ENCODE measurements around the gene TNRC6A.
"Not testable (repeated sequence)": the region's sequence is repeated elsewhere in the genome, so short reads cannot be mapped to it uniquely, and the experiment has no call there.

TNRC6A gene

DNA sequence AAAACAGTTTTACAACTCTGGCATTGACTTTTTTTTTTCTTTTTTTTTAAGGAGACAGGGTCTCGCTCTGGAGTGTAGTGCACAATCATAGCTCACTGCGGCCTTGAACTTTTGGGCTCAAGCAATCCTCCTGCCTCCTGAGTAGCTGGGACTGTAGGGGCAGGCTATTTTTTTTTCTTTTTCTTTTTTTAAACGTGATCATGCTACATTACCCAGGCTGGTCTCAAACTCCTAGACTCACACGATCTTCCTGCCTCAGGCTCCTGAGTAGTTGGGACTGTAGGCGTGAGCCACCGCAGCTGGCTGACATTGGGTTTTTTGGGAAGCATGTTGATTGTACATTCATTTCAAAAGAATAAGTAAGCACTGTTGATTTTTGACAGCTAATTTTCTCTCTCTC is 32.1 kb downstream of the TNRC6A start:
- no peak for DNase-seq

DNA sequence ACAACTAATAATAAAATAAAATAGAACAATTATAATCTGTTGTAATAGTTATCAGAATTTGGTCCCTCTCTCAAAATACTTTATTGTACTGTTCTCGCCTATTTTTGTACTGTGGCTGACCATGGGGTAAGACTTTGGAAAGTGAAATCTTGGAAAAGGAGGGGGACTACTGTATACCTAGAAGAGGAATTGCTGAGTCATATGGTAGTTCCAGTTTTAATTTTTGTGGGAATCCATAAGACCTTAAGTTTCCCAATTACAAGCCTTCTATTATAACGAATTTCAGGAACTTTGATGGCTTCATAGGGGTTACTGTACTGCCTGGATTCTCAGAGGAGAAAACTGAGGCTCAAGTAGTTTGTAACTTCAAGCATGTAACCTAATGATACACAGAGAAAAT is 35.5 kb downstream of the TNRC6A start:
- DNase-seq: no peak

DNA sequence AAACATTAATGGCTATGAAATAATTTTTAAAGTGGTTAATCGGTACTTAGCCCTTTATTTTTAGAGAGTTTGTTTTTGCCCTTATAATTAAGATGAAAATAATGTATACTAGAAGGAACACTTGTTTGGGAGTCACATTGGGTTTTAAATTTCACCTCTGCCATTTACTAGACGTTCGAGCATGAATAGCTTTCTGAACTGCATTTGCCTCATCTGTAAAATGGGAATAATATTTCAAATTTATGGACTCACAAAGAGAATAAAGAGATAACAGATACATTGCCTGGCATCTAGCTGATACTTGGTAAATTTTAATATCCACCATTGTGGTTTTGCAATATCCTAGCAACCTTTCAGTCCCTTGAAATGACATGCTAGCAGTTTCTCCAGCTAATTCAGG is 36.6 kb downstream of the TNRC6A start:
- DNase-seq: no peak

DNA sequence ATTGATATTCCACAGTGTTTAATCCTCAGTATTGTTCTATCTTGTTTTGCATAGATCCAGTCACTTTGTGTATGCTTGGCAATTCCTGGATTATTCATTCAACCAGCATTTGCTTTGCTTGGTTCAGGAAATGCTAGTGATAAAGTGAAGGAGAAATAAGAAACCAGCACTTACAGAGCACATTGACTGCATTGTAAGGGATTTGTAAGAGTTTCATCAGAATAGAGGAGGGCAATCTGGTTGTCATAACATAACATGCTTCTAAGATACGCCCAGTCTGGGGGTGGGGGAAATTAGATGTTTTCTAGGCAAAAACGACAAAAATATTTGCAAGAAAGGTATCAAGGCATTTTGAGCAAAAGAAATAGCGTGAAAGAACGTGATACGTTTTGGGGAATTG is 40.4 kb downstream of the TNRC6A start:
- no peak for DNase-seq

DNA sequence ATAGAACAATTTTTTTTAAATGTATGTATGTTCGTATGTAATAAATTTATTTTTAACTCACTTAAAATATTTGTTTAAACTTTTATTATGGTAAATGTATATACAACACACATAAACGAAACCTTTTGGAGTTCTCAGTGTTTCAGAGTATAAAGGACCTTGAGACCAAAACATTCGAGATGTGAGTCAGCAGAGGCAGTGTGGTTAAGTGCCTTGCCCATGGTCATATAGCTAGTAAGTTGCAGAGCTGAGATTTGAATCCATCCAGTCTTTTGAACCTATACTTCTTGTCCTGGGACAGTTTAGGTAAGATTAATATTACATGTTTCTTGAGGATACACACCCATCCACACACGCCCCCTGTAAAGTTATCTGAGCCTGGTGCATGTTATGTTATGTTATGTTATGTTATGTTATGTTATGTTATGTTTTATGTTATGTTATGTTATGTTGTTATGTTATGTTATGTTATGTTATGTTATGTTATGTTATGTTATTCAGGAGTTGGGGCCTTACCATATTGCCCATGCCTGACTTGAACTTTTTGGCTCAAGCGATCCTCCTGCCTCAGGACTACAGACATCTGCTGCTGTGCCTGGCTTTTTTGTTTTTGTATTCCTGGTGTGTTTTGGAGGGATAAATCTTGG is 41.8 kb downstream of the TNRC6A start:
- DNase-seq: no peak

DNA sequence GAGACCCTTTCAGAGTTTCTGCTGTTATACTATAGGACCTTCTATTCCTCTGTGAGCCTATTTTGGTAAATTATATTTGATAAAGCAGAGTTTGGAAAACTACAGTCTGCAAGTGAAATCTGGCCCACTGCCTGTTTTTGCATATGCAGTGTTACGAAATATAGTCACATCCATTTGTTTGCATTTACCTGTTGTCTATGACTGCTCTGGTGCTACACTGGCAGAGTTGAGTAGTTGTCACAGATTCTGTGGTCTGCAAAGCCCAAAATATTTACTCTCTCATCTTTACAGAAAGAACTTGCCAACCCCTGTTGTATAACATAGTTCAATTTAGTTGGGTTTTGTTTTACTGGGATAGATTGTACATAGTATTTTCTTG is 42.3 kb downstream of the TNRC6A start:
- DNase-seq: no peak

DNA sequence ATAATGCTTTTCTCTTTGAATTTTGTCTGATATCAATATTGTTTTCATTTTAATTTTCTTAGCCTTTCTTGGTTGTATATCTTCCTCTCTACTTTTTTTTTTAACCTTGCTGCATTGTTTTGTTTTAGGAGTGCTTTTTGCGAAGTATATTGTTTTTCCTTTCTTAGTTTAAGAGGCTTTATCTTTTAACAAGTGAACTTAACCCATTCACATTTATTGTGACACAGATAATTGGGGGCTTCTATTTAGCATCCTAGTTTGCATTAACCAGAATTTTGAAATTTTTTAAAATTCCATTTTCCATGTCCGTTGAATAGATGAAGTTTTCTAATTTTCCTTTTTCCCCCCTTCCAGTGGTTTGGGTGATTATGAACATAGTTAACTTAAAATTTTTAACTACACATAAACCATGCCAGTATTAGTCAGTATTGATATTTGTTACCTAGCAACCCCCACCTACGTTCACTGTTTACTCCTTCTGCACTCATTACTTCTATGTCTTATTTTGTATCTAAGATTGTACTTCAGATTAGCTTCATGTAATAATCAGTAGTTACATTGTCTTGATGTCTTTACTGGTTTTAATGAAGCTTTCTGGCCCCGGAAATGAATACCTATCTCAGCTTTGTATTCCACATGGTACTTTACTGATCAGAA is 44.4 kb downstream of the TNRC6A start:
- no peak for DNase-seq

DNA sequence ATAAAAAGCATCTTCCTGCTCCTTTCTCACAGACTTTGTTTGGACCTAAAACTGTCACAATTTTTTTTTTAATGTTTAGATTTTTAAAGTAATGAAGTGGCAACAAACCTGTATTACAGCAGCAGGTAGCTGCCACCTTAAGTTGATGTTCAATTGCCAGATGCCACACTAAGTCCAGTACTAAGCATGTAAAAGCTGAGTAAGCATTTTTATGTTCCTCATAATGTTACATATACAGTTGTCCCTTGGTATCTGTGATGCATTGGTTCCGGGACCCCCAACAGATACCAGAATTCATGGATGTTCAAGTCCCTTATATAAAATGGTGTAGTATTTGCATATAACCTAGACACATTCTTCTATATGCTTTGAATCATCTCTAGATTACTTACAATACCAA is 45.1 kb downstream of the TNRC6A start:
- no peak for DNase-seq

DNA sequence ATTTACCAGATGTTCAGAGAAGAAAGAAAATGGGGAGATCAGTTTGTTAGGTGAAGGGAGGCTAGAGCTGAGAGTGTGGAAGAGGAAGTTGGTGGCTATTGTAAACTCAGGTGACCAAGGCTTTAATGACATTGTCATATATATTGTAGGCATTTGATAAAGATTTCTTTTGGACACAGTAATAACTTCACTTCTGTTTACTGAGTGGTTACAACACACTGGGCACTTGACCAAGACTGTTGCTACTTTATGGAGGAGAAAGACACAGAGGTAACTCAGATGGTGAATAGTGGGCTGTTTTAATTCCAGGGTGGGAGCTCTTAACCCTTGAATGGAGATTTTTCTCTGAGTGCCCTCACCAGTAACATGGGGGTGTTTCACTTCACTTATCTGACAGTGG is 46.0 kb downstream of the TNRC6A start:
- DNase-seq: no peak

DNA sequence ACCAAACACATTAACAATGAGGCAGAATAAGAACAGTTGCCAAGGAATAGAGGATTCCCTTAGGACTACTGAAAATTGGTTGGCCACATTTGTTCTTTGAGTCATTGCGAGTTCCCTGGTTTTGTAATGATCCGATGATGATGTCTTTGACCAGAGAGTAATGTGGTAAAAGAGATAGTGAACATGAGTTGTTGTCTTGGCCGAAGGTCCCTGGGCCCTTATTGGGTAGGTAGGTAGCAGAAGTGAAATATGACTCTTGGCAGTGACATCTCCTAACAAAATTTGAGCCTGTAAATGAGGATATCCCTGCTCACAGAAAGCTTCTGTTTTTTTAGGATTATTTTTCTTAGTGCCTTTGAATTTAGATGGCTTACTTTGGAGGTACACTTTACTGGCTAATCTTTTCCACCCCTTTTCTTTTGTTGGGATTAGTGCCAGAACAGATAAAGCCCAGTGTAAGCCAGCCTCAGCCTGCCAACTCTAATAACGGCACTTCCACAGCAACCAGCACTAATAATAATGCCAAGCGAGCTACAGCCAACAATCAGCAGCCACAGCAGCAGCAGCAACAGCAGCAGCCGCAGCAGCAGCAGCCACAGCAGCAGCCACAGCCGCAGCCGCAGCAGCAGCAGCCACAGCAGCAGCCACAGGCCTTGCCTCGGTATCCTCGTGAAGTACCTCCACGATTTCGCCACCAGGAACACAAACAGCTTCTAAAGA is 47.2 kb downstream of the TNRC6A start:
- DNase-seq: no peak

DNA sequence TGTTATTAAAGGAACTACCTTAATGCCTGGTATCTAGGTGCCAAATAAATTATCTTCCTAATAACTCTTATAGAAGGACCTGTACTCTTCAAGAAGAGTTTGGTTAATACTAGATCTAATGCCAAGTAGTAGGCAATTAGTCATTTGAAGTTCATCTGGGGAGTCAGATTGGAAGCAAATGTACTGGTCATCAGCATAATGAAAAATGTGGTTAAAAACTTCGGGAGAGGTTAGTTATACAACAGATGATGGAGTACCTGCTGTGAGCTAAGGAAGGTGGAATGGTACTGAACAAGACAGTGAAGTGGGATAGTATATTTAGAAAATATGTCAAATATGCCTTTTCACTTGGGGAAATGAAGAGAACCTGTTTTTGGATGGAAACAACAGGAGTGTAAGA is 49.2 kb downstream of the TNRC6A start:
- no peak for DNase-seq

DNA sequence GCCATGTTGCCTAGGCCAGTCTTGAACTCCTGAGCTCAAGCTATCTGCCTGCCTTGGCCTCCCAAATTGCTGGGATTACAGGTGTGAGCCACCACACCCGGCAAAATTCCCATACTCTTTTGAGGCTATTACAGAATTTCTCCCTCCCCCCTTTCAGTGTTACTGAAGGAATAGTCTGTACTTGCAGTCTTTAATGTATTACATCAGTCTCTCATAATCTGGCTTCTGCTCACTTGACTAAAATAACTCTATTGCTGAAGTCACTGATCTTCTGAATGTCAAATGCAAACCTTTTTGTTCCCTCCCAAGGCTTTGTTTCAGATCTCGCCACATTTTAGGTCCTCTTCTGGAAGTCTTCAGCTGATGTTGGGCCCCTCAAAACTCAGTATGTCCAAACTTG is 51.8 kb downstream of the TNRC6A start:
- DNase-seq: no peak

DNA sequence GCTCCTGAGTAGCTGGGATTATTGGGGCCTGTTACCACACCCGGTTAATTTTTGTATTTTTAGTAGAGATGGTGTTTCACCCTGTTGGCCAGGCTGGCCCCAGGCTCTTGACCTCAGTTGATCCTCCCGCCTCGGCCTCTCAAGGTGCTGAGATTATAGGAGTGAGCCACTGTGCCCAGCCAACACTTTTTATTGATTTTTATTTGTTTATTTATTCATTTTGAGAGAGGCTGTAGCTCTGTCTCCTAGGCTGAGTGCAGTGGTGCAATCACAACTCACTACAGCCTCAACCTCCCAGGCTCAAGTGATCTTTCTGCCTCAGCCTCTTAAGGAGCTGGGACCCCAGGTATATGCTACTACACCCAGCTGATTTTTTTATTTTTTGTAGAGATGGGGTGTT is 54.7 kb downstream of the TNRC6A start:
- DNase-seq: no peak

DNA sequence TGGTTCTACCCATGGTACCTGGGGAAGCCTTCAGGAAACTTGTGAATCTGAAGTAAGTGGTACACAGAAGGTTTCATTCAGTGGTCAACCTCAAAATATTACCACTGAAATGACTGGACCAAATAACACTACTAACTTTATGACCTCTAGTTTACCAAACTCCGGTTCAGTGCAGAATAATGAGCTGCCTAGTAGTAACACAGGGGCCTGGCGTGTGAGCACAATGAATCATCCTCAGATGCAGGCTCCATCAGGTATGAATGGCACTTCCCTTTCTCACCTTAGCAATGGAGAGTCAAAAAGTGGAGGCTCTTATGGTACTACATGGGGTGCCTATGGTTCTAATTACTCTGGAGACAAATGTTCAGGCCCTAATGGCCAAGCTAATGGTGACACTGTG is 60.4 kb downstream of the TNRC6A start:
- DNase-seq: no peak

DNA sequence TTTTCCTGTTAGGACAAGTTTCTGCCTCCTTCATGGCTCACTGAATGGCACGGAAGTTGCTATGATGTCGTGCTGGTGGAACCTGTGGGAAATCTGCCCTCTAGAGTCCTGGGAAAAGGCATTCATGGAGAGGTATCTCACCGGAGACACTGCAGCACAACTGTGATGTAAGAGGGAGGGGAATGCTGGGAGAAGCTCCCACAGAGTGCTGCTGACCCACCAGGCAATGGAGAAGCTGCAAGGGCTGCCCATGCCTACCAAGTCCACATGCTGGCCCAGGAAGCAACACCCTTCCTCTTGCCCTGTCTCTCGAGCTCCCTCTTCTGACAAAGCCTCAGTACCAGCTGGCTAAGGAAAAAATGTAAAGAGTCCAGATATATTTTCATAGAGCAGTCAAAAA is 71.1 kb downstream of the TNRC6A start:
- DNase-seq: no peak

DNA sequence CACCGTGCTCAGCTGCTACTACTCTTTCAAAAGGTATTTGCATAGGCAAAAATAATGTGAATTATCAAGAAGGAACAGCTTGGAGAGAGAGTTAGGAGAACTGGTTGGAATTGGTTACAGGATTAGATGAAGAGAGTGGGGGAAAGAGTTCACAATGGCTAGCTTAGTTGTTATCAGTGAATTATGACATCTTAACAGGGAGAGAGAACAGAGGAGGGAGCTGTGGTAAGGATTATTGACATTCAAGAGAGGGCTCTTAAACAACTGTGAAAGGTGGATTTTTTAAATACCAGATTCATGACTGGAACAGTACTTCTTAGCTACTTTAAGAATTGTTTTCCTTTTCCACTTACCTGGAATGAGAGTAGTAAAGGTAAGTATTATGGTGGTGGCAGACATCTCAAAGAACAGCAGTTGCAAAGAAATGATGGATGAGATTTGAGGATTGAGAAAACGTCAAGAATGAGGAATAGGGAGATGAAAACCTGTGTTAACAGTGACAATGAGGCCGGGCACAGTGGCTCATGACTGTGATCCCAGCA is 72.4 kb downstream of the TNRC6A start:
- DNase-seq: no peak

DNA sequence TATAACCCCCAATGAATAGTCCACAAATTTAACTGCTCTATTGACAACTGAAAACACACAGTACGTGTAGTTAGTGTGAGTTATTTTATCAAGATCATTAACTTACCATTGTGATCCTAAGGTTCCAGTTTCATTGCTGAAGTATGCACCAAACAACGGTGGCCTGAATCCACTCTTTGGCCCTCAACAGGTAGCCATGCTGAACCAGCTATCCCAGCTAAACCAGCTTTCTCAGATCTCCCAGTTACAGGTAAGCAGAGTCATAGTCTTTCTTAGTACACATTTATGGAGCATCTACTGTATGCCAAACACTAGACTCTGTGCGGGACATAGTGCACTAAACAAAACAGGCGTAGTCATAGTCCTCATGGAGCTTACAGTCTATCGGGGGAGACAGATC is 76.0 kb downstream of the TNRC6A start:
- no peak for DNase-seq

DNA sequence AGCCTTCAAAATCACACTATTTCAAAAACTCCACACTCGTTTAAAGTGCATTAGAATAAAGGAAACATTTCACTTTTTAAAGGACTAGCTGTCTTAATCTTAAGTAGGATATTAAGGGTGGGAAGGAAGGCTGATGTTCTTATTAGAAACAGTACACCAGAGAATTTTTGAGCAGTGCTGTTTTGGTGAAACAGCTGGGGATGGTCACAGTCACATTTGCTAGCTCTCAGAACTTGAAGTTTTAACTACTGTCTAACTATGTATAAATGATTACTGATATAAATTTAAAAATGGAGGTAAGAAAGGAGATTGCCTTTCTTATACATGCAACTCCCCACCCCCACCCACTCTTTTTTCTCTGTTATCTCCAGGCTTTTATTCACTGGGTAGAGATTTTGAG is 77.8 kb downstream of the TNRC6A start:
- DNase-seq: no peak

DNA sequence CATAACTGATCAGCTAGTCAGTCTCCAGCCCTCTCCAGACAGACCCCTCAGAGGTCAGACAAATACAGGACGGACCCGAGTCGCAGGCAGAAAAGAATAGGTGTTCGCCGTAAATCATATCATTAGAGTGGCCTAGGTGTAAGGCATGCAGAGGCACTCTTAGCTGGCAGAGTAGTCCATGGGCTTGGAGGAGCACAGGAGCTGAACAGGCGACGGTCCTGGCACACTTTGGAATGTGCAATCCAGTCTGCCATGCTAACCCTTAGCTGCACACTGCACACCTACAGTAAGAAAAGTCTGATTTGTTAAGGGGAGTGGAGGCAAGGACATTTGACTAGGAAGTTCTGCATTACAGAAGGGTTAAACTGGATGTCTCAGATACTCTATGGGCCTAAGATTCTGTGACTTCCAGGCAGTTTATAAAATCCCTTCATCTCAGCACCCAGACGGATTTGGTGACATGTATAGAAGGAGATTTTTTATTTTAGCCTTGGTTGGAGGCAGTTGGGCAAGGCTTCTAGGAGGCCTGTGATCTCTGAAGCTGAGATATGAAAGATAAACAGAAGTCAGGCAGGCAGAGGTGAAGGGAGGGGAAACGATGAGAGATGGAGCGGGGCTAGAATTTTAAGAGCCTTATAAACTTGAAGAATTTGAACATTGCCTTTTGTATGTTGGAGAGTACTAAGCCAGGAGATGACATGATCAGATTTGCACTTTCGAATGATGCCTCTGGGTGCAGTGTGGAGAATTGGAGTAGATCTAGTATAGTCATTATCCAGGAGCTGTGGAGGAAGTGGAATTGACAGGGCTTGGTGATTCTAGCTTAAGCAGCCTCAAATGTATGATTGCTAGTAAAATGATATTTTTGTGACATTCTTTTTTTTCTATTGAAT is 81.7 kb downstream of the TNRC6A start:
- DNase-seq: no peak

DNA sequence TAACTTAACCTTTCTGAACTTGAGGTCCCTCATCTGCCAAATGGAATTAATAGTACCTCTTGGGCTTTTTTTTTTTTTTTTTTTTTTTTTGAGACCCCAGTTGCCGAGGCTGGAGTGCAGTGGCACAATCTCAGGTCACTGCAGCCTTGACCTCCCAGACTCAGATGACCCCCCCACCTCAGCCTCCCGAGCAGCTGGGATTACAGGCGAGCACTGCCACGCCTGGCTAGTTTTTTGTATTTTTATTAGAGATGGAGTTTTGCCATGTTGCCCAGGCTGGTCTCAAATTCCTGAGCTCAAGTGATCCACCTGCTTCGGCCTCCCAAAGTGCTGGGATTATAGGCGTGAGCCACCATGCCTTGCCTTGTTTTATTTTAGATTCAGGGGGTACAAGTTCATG is 83.4 kb downstream of the TNRC6A start:
- not testable (repeated sequence) for DNase-seq

DNA sequence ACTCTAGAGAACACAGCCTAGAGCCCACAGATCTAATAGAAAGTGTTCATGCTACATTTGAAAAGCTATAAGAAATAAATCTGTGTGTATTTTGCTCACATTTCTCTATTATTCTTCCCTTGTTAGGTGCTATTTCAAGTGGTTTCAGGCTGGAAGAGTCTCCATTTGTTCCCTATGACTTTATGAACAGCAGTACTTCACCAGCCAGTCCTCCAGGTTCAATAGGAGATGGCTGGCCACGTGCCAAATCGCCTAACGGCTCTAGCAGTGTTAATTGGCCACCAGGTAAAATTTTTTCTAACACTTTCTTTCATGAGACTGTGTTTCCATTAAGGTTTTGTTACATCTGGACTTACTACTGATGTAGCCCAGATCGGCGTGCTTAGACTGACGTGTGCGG is 85.6 kb downstream of the TNRC6A start:
- no peak for DNase-seq

DNA sequence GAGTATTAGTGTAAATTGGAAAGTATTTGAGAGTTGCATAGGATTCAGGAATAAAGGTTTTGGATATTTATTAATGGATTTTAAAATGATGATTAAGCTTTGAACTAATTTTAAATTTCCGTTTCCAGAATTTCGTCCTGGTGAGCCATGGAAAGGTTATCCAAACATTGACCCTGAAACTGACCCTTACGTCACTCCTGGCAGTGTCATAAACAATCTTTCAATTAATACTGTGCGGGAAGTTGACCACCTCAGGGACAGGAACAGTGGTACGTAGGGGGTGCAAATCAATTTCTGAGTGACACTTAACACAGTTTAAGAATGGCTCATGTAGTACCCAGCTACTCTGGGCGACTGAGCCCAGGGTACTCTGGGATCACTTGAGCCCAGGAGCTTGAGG is 87.2 kb downstream of the TNRC6A start:
- no peak for DNase-seq

DNA sequence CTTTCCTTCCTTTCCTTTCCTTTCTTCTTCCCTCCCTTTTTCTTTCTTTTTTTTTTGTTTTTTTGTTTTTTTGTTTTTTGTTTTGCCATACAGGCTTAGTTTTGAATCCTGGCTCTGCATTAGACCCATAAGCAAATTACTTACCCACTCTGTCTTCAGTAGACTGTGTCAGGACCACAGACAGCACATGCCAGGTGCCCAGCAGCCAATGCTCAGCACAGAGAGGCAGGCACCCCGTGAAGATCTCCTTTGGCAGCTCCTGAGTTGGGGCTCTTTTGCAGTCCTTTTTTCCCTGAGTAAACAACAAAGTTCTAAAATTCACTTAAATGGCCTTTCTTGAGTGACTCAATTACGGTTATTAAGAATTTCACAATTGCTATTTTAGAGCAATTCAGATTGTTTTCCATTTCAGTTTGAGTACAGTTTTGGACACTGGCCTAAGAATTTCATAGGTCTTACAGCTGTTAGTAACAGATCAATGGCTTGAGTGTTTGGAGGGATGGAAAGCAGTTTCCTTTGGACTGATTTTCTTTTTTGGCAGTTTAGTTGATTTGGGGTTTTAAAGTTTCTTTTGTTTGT is 90.1 kb downstream of the TNRC6A start:
- no peak for DNase-seq

All from activated effector memory CD4-positive, alpha-beta T cell treated with anti-CD3 and anti-CD28 coated beads, Interleukin-2, amount 50 U/mL, for 16 hours (primary cell).